Loucy (cell line): ENCODE results near the gene MDM2.

Experiments used
- H2AFZ ChIP-seq: fragments of 200-600 bp; sonication (generic); 2 replicates; pipeline ENCODE4 v1.6.0; 2016; ENCODE audit warnings: antibody characterized with exemption, mild to moderate bottlenecking, low read length, moderate library complexity
- H3F3A ChIP-seq: fragments of 200-600 bp; 2 replicates; pipeline ENCODE4 v1.6.0; 2016; ENCODE audit warnings: antibody characterized with exemption, low read depth, mild to moderate bottlenecking
- H3K27me3 ChIP-seq: fragments of 200-600 bp; sonication (generic); 2 replicates; pipeline ENCODE4 v1.6.1; 2014; ENCODE audit warnings: low read length, mild to moderate bottlenecking; ENCODE audit not compliant: insufficient read depth, poor library complexity, severe bottlenecking
- H3K36me3 ChIP-seq: fragments of 200-600 bp; sonication (generic); 2 replicates; pipeline ENCODE4 v1.6.1; 2016; ENCODE audit warnings: low read length; ENCODE audit not compliant: insufficient read depth
- H3K4me1 ChIP-seq: fragments of 200-600 bp; sonication (generic); 2 replicates; pipeline ENCODE4 v1.5.1; 2014; ENCODE audit warnings: low read length, mild to moderate bottlenecking; ENCODE audit not compliant: insufficient read depth, poor library complexity, severe bottlenecking
- H3K4me2 ChIP-seq: fragments of 200-600 bp; sonication (generic); 2 replicates; pipeline ENCODE4 v1.6.0; 2014; ENCODE audit warnings: antibody characterized with exemption, low read length, low read depth, mild to moderate bottlenecking; ENCODE audit not compliant: poor library complexity, severe bottlenecking
- H3K4me3 ChIP-seq: fragments of 200-600 bp; sonication (generic); 2 replicates; pipeline ENCODE4 v1.5.1; 2014; ENCODE audit warnings: low read length, mild to moderate bottlenecking, mixed read lengths; ENCODE audit not compliant: poor library complexity, severe bottlenecking
- H3K79me2 ChIP-seq: fragments of 200-600 bp; sonication (generic); 2 replicates; pipeline ENCODE4 v1.6.1; 2014; ENCODE audit warnings: low read length; ENCODE audit not compliant: insufficient read depth
- H3K9ac ChIP-seq: fragments of 200-600 bp; sonication (generic); 2 replicates; pipeline ENCODE4 v1.6.0; 2014; ENCODE audit warnings: mild to moderate bottlenecking, low read depth, low read length, moderate library complexity; ENCODE audit not compliant: poor library complexity, severe bottlenecking
- H3K9me2 ChIP-seq: fragments of 200-600 bp; sonication (generic); replicated peaks from 2 replicates; pipeline ENCODE4 v1.6.1; 2016; ENCODE audit warnings: low read depth, low read length, mixed read lengths
- H3K9me3 ChIP-seq: fragments of 200-600 bp; sonication (generic); 2 replicates; pipeline ENCODE4 v1.6.1; 2014; ENCODE audit warnings: mild to moderate bottlenecking, antibody characterized with exemption, low read length, low read depth; ENCODE audit not compliant: insufficient read depth
- H4K20me1 ChIP-seq: fragments of 200-600 bp; sonication (generic); 2 replicates; pipeline ENCODE4 v1.6.0; 2014; ENCODE audit warnings: antibody characterized with exemption, low read length, mild to moderate bottlenecking; ENCODE audit not compliant: insufficient read depth, poor library complexity, severe bottlenecking
- EZH2phosphoT487 ChIP-seq: fragments of 200-600 bp; IDR thresholded peaks from 2 replicates; pipeline ENCODE4 v1.6.1; 2018; ENCODE audit warnings: antibody characterized with exemption, mild to moderate bottlenecking, moderate library complexity, borderline replicate concordance
- TF ChIP-seq, protein P1 (sequence below): fragments of 200-600 bp; sonication (generic); conservative IDR thresholded peaks from 2 replicates; pipeline ENCODE4 v1.5.1; 2014; ENCODE audit warnings: mild to moderate bottlenecking, antibody characterized with exemption, low read length

The MDM2 gene

DNA sequence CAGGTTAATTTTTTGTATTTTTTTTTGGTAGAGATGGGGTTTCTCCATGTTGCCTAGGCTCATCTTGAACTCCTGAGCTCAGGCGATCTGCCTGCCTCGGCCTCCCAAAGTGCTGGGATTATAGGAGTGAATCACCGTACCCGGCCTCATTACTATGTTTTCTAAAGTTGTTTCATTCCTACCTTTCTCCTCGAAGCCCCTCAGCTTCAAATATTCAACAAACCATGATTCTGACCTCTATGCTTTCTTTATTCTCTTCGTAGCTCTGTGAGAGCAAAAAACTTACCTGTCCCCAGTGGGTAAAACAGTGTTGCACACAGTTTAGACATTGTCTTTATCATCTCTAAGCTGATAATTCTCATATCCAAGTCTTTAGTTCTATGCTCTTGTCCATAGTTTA is 26.2 kb upstream of the MDM2 start:
- no peak overlapping the region for H3K4me2 ChIP-seq
- H3F3A ChIP-seq, result no peaks in the 10 kb centered on the region
- H3K27me3 ChIP-seq, result no peaks in the 10 kb centered on the region
- H3K79me2 ChIP-seq, result no peaks in the 10 kb centered on the region
- no peaks in the 10 kb centered on the region for H3K9me3 ChIP-seq
- no peak overlapping the region for H3K4me3 ChIP-seq
- H3K9ac ChIP-seq, result no peak overlapping the region
- no peaks in the 10 kb centered on the region for H3K4me1 ChIP-seq
- no peaks in the 10 kb centered on the region for H3K36me3 ChIP-seq
- no peaks in the 10 kb centered on the region for H4K20me1 ChIP-seq
- TF ChIP-seq, protein P1, sequence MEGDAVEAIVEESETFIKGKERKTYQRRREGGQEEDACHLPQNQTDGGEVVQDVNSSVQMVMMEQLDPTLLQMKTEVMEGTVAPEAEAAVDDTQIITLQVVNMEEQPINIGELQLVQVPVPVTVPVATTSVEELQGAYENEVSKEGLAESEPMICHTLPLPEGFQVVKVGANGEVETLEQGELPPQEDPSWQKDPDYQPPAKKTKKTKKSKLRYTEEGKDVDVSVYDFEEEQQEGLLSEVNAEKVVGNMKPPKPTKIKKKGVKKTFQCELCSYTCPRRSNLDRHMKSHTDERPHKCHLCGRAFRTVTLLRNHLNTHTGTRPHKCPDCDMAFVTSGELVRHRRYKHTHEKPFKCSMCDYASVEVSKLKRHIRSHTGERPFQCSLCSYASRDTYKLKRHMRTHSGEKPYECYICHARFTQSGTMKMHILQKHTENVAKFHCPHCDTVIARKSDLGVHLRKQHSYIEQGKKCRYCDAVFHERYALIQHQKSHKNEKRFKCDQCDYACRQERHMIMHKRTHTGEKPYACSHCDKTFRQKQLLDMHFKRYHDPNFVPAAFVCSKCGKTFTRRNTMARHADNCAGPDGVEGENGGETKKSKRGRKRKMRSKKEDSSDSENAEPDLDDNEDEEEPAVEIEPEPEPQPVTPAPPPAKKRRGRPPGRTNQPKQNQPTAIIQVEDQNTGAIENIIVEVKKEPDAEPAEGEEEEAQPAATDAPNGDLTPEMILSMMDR, result no peak
- TF ChIP-seq EZH2phosphoT487, result no peak
- H3K9me2 ChIP-seq, result no peaks in the 10 kb centered on the region
- H2AFZ ChIP-seq, result no peak overlapping the region

DNA sequence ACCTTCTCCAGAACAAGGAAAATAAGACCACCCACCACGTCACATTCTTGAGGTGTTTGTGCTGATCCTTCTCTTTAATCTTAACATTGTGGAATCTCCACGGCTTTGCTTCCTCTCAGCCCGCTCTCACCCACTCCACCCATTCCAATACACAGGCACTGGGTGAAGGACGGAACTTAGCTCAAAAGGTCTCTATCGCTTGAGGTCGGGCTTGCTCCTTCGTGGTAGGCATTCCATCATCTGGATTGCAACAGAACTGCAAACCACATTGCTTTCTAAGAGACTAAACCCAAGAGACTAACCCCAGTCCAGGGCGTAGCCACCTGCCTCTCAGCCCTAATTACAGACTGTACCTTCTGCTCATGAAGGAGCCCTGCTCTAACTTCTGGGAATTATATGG is 24.0 kb upstream of the MDM2 start:
- Histone ChIP-seq H3K4me3 (no peak overlapping the region), H3F3A (no peaks in the 10 kb centered on the region), H3K27me3 (no peaks in the 10 kb centered on the region), H3K36me3 (no peaks in the 10 kb centered on the region), H3K4me2 (no peak overlapping the region), H3K79me2 (no peaks in the 10 kb centered on the region), H3K9ac (no peak overlapping the region), H3K9me3 (no peaks in the 10 kb centered on the region), H3K4me1 (peaks cover 7% of the 10 kb centered on the region), H4K20me1 (no peaks in the 10 kb centered on the region), H2AFZ (no peak overlapping the region), H3K9me2 (no peaks in the 10 kb centered on the region)
- TF ChIP-seq EZH2phosphoT487, result no peak
- TF ChIP-seq, protein P1, result no peak

DNA sequence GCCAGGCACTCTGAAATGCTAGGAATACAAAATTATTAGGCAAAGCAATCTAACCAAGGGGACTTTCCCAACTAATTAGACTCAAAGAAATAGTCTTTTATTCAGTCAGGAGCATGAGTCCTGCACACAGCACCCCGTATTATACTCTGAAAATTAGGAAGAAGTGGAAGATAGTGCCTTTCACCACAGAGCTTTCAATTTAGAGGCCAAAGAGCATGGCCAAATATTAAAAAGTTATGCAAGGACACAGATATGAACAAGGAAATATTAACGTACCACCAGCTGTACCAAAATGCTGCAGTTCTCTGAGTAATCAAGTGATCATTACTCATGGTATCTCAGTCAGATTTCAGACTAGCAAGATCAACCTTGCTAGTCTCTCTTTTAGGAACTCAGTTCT is 22.6 kb upstream of the MDM2 start:
- Histone ChIP-seq H3K4me2 (no peak overlapping the region), H3K4me3 (no peak overlapping the region), H3K36me3 (no peaks in the 10 kb centered on the region), H4K20me1 (no peaks in the 10 kb centered on the region), H3K9ac (no peak overlapping the region), H3K79me2 (no peaks in the 10 kb centered on the region), H3K9me2 (no peaks in the 10 kb centered on the region), H3K9me3 (no peaks in the 10 kb centered on the region), H3K4me1 (peaks cover 7% of the 10 kb centered on the region), H3F3A (no peaks in the 10 kb centered on the region), H2AFZ (no peak overlapping the region), H3K27me3 (no peaks in the 10 kb centered on the region)
- TF ChIP-seq, protein P1, result no peak
- no peak for TF ChIP-seq EZH2phosphoT487
